OCI-LY3 (cell line): ENCODE data around the gene BLTP3B.

Source experiments
- CTCF ChIP-seq: fragments of 200-600, 300-600 bp; sonication (generic); IDR thresholded peaks from 2 replicates; pipeline ENCODE4 v1.5.1; 2014; ENCODE audit warnings: antibody characterized with exemption, low read length, low read depth
- EZH2phosphoT487 ChIP-seq: fragments of 200-600 bp; shearing (Covaris generic); IDR thresholded peaks from 2 replicates; pipeline ENCODE4 v1.6.1; 2018; ENCODE audit warnings: antibody characterized with exemption, mixed run types, low read depth

- TF ChIP-seq CTCF (no peak), EZH2phosphoT487 (no peak)
Measured at GRCh38 chr12:100174495-100174894, 31.8 kb upstream of the BLTP3B start.
